Loucy (cell line): Measurements from ENCODE around the gene CRAT.

Experiments
- CTCF ChIP-seq: fragments of 200-600 bp; sonication (generic); conservative IDR thresholded peaks from 2 replicates; pipeline ENCODE4 v1.5.1; 2014; ENCODE audit warnings: mild to moderate bottlenecking, antibody characterized with exemption, low read length
- EZH2phosphoT487 ChIP-seq: fragments of 200-600 bp; IDR thresholded peaks from 2 replicates; pipeline ENCODE4 v1.6.1; 2018; ENCODE audit warnings: antibody characterized with exemption, mild to moderate bottlenecking, moderate library complexity, borderline replicate concordance

- no peak for TF ChIP-seq CTCF
- TF ChIP-seq EZH2phosphoT487: no peak
Measured at GRCh38 chr9:129148463-129149204, 38.0 kb upstream of the CRAT start.
